HG03103 (cell line): ENCODE data around the gene DMRTC1B.
"Not testable (repeated sequence)": the region's sequence is repeated elsewhere in the genome, so short reads cannot be mapped to it uniquely, and the experiment has no call there.

Experiments used
- ATAC-seq: cut with Tn5 transposase; IDR thresholded peaks from one replicate; pipeline ENCODE4 v1.9.1; 2021; ENCODE audit warnings: low read depth; ENCODE audit not compliant: unreplicated experiment

DMRTC1B gene

GRCh38 chrX:72776653-72777466 is at the start of gene DMRTC1B:
TSS of gene DMRTC1B (plus strand) at chrX:72776890. CDS start at chrX:72845136, 68,246 bp downstream.
- peak; percentile 76 for ATAC-seq

GRCh38 chrX:72727846-72728245 is 48.8 kb upstream of the DMRTC1B start:
- no peak for ATAC-seq

GRCh38 chrX:72733636-72734035 is 43.1 kb upstream of the DMRTC1B start:
- not testable (repeated sequence) for ATAC-seq

- no peak for ATAC-seq
Measured at GRCh38 chrX:72735561-72735960, 41.1 kb upstream of the DMRTC1B start.

- ATAC-seq: not testable (repeated sequence)
Measured at GRCh38 chrX:72745546-72745945, 31.1 kb upstream of the DMRTC1B start.

- not testable (repeated sequence) for ATAC-seq
Measured at GRCh38 chrX:72748545-72748944, 28.1 kb upstream of the DMRTC1B start.

GRCh38 chrX:72760454-72760853 is 16.2 kb upstream of the DMRTC1B start:
- ATAC-seq: not testable (repeated sequence)

- peak; percentile 55 for ATAC-seq
Measured at GRCh38 chrX:72777467-72777790, 739 bp downstream of the DMRTC1B start.

- not testable (repeated sequence) for ATAC-seq
Measured at GRCh38 chrX:72778146-72778545, 1.5 kb downstream of the DMRTC1B start.

- not testable (repeated sequence) for ATAC-seq
Measured at GRCh38 chrX:72782560-72782959, 5.9 kb downstream of the DMRTC1B start, which contains the start of gene FAM236B. TSS of gene FAM236B (minus strand) at chrX:72782660. CDS start at chrX:72782560, 100 bp downstream.

GRCh38 chrX:72783365-72783936 is 6.8 kb downstream of the DMRTC1B start:
- not testable (repeated sequence) for ATAC-seq

GRCh38 chrX:72783964-72784363 is 7.3 kb downstream of the DMRTC1B start:
- not testable (repeated sequence) for ATAC-seq

- not testable (repeated sequence) for ATAC-seq
Measured at GRCh38 chrX:72788142-72788541, 11.5 kb downstream of the DMRTC1B start.

- not testable (repeated sequence) for ATAC-seq
Measured at GRCh38 chrX:72790390-72790789, 13.7 kb downstream of the DMRTC1B start.

- not testable (repeated sequence) for ATAC-seq
Measured at GRCh38 chrX:72808110-72808509, 31.4 kb downstream of the DMRTC1B start, which contains the start of gene FAM236D. TSS of gene FAM236D (minus strand) at chrX:72808210. CDS start at chrX:72808110, 100 bp downstream.

GRCh38 chrX:72830701-72831100 is 54.0 kb downstream of the DMRTC1B start:
- not testable (repeated sequence) for ATAC-seq

GRCh38 chrX:72837532-72837931 is 60.8 kb downstream of the DMRTC1B start:
- not testable (repeated sequence) for ATAC-seq

- not testable (repeated sequence) for ATAC-seq
Measured at GRCh38 chrX:72882898-72883297, 106.2 kb downstream of the DMRTC1B start.

GRCh38 chrX:72889740-72890139 is 113.0 kb downstream of the DMRTC1B start:
- not testable (repeated sequence) for ATAC-seq
